K562 (cell line): ENCODE data around the gene COMMD1. TPM values are rescaled to one million over a fixed set of nuclear protein-coding genes. Genes with fewer than 3 reads are reported as not detected.

ENCODE experiments used
- ATAC-seq: fragments of 200-7000 bp; cut with Tn5 transposase; 3 replicates; pipeline ENCODE4 v1.9.1; 2020; ENCODE audit warnings: moderate library complexity
- BruUV-seq: library from RNA; stranded (reverse); fragments of 400-500 nt; replicated peaks from 2 replicates; lab custom pipeline; 2021; lab: Mats Ljungman, UMichigan
- CTCF ChIA-PET: fragments of 300-600 bp; formaldehyde crosslinking; extraction: SDS; loops from one replicate; lab custom pipeline; 2021; ENCODE audit warnings: low intra/inter-chr PET ratio; lab: Yijun Ruan, JAX
- POLR2A ChIA-PET: fragments of 300-600, 350-650 bp; sonication (Branson Sonifier 250); formaldehyde crosslinking; extraction: SDS; loops from one replicate; lab custom pipeline; 2021; ENCODE audit warnings: antibody characterized with exemption, inconsistent platforms; lab: Yijun Ruan, JAX
- DNase-seq, 4 experiments: peaks; one replicate each; pipeline versions ENCODE4 v3.0.0 to v3.0.0-alpha.2; 2011 to 2018; ENCODE audit warnings: low spot score in 3 of 4, mixed read lengths in 3 of 4; ENCODE audit errors: extremely low read depth in 1 of 4
- FAIRE-seq: peaks from 2 replicates; lab custom pipeline; 2011; peaks lifted over from hg19 to GRCh38; lab: Jason Lieb, UNC
- H2AFZ ChIP-seq: 2 replicates; pipeline ENCODE4 v1.6.0; 2011; ENCODE audit warnings: low read depth, low read length, control low read depth, inconsistent platforms
- H3K27ac ChIP-seq: fragments of 200-600 bp; 3 replicates; pipeline ENCODE4 v1.8.0; 2011; ENCODE audit warnings: low read depth, mild to moderate bottlenecking, control low read depth, inconsistent platforms, low read length, moderate library complexity, mixed read lengths; ENCODE audit errors: extremely low read depth
- H3K27me3 ChIP-seq, 2 experiments: fragments of 300-600 bp in 1 of 2; 2 replicates in 1 of 2; 3 replicates in 1 of 2; pipeline versions ENCODE4 v1.6.0 to v1.8.0; 2011; ENCODE audit warnings: inconsistent platforms in 2 of 2, low read length in 2 of 2, mild to moderate bottlenecking in 1 of 2, mixed read lengths in 1 of 2, moderate library complexity in 1 of 2; ENCODE audit not compliant: control insufficient read depth in 2 of 2, insufficient read depth in 2 of 2
- H3K36me3 ChIP-seq: fragments of 300-600 bp; 3 replicates; pipeline ENCODE4 v1.8.0; 2011; ENCODE audit warnings: mild to moderate bottlenecking, low read length, inconsistent platforms; ENCODE audit not compliant: control insufficient read depth, insufficient read depth
- H3K4me1 ChIP-seq, 2 experiments: fragments of 200-600 bp in 1 of 2; replicated peaks in 1 of 2; 2 replicates in 1 of 2; 3 replicates in 1 of 2; pipeline versions ENCODE4 v1.5.1 to v1.8.0; 2011; ENCODE audit warnings: inconsistent platforms in 2 of 2, low read length in 2 of 2, mild to moderate bottlenecking in 1 of 2, mixed read lengths in 1 of 2, moderate library complexity in 1 of 2; ENCODE audit not compliant: control insufficient read depth in 2 of 2, insufficient read depth in 2 of 2
- H3K4me2 ChIP-seq: 2 replicates; pipeline ENCODE4 v1.6.1; 2011; ENCODE audit warnings: low read length, control low read depth, inconsistent platforms, mixed read lengths; ENCODE audit not compliant: insufficient read depth
- H3K4me3 ChIP-seq: fragments of 200-600 bp; sonication (generic), shearing (Covaris generic); 2 replicates; pipeline ENCODE4 v1.5.1; 2016; ENCODE audit warnings: control low read depth, inconsistent platforms
- H3K79me2 ChIP-seq: fragments of 200-600 bp; 3 replicates; pipeline ENCODE4 v1.8.0; 2011; ENCODE audit warnings: low read length, inconsistent platforms; ENCODE audit not compliant: control insufficient read depth, insufficient read depth
- H3K9ac ChIP-seq, 2 experiments: 2 replicates each; pipeline versions ENCODE4 v1.6.0 to v1.6.1; 2011; ENCODE audit warnings: low read depth in 2 of 2, low read length in 2 of 2, control low read depth in 1 of 2, inconsistent platforms in 1 of 2, mild to moderate bottlenecking in 1 of 2, mixed read lengths in 1 of 2; ENCODE audit not compliant: insufficient read depth in 1 of 2
- H3K9me1 ChIP-seq: one replicate; pipeline ENCODE4 v1.6.0; 2011; ENCODE audit warnings: inconsistent platforms, mild to moderate bottlenecking, low read length, moderate library complexity; ENCODE audit not compliant: control insufficient read depth, insufficient read depth
- H3K9me3 ChIP-seq: replicated peaks from 2 replicates; pipeline ENCODE4 v1.5.1; 2011; ENCODE audit warnings: low read depth, low read length, inconsistent platforms; ENCODE audit not compliant: control insufficient read depth, insufficient read depth
- H4K20me1 ChIP-seq: replicated peaks from 2 replicates; pipeline ENCODE4 v1.6.1; 2011; ENCODE audit warnings: low read length, inconsistent platforms, mixed read lengths; ENCODE audit not compliant: control insufficient read depth, insufficient read depth
- CBFA2T2 ChIP-seq: fragments of 450-650 bp; conservative IDR thresholded peaks from 2 replicates; pipeline ENCODE4 v1.6.1; 2017; ENCODE audit warnings: mild to moderate bottlenecking
- CEBPG ChIP-seq, 3 experiments: fragments of 200-800 bp in 1 of 3; sonication (Bioruptor generic) in 1 of 3; sonication (generic) in 1 of 3; formaldehyde crosslinking in 1 of 3; IDR thresholded peaks in 2 of 3; conservative IDR thresholded peaks in 1 of 3; 2 replicates each; pipeline versions ENCODE4 v1.6.1 to v1.8.0; 2016 to 2022; ENCODE audit warnings: missing compliant biosample characterization in 2 of 3, missing genetic modification characterization in 2 of 3, mild to moderate bottlenecking in 1 of 3, missing genetic modification reagents in 1 of 3
- CHD1 ChIP-seq: fragments of 200-600 bp; sonication (generic); IDR thresholded peaks from one replicate; pipeline ENCODE4 v1.6.1; 2012; ENCODE audit warnings: mild to moderate bottlenecking, moderate library complexity, low read length, inconsistent platforms
- DNMT1 ChIP-seq: fragments of 450-650 bp; IDR thresholded peaks from 2 replicates; pipeline ENCODE4 v1.6.1; 2016; ENCODE audit warnings: antibody characterized with exemption, mild to moderate bottlenecking
- E2F3 ChIP-seq: fragments of 250-450 bp; sonication (Bioruptor Pico); IDR thresholded peaks from 2 replicates; pipeline ENCODE4 v1.4.0; 2020; ENCODE audit warnings: mild to moderate bottlenecking
- HNRNPLL ChIP-seq: fragments of 200-400 bp; formaldehyde crosslinking; IDR thresholded peaks from 2 replicates; pipeline ENCODE4 v1.6.1; 2017; ENCODE audit warnings: low read length, low read depth, mild to moderate bottlenecking; ENCODE audit not compliant: poor library complexity, severe bottlenecking
- KDM5B ChIP-seq: fragments of 200-600 bp; sonication (generic); IDR thresholded peaks from 2 replicates; pipeline ENCODE4 v1.6.1; 2012; ENCODE audit warnings: low read depth, mild to moderate bottlenecking, moderate library complexity, low read length, control low read depth, inconsistent platforms; ENCODE audit not compliant: insufficient replicate concordance
- SMARCE1 ChIP-seq: fragments of 450-650 bp; IDR thresholded peaks from 2 replicates; pipeline ENCODE4 v1.7.1; 2016; ENCODE audit warnings: mild to moderate bottlenecking
- ZNF766 ChIP-seq: fragments of 200-800 bp; sonication (Bioruptor generic); conservative IDR thresholded peaks from 2 replicates; pipeline ENCODE4 v1.6.1; 2016; ENCODE audit warnings: missing genetic modification characterization, missing compliant biosample characterization
- WGBS: fragments of 100-300 bp; shearing (Covaris generic); methylation state at CpG from one replicate; pipeline ENCODE4 v1.1.6; 2016; ENCODE audit warnings: low coverage, mixed read lengths; ENCODE audit not compliant: insufficient coverage; ENCODE audit errors: missing lambda C conversion rate; 5-methylcytosine and 5-hydroxymethylcytosine counted together
- in situ Hi-C: fragments of 300-500 bp; cut with MboI; formaldehyde crosslinking; loops from 4 replicates; pipeline ENCODE4 v1.15.0; 2018; ENCODE audit warnings: inconsistent platforms, mixed read lengths
- intact Hi-C: fragments of 100-400 bp; cut with micrococcal nuclease; formaldehyde crosslinking; loops from 2 replicates; pipeline ENCODE4 v1.14.2; 2022
- polyA plus RNA-seq, 8 experiments: library from polyadenylated mRNA; depleted of rRNA in 4 of 8; stranded (reverse) in 5 of 8; unstranded in 3 of 8; fragments of >200 nt; fragmentation: Nextera tagmentation in 2 of 8; fragmentation: Illumina TruSeq in 1 of 8; extraction: Ambion mirVana in 2 of 8; extraction: Trizol in 1 of 8; gene quantifications; 2 replicates each; pipeline versions ENCODE4 v1.2.1 to v1.2.3, GENCODE V29; 2011 to 2014; ENCODE audit warnings: inconsistent platforms in 1 of 8, missing spikeins in 1 of 8
- total RNA-seq, 7 experiments: library from RNA; depleted of rRNA in 6 of 7; stranded (reverse); fragments of >200 nt in 6 of 7; fragmentation: Illumina TruSeq in 2 of 7; extraction: Trizol in 2 of 7; gene quantifications; 2 replicates each; pipeline versions ENCODE4 v1.2.1 to v1.2.3, GENCODE V29; 2011 to 2021; ENCODE audit warnings: low replicate concordance in 1 of 7
- TF ChIP-seq, protein P1 (sequence below): IDR thresholded peaks from 3 replicates; pipeline ENCODE4 v1.6.1; 2011; ENCODE audit warnings: borderline replicate concordance, mild to moderate bottlenecking, moderate library complexity; ENCODE audit not compliant: insufficient read length; ENCODE audit errors: extremely low read depth
- TF ChIP-seq, protein P2 (sequence below): sonication (generic); formaldehyde crosslinking; IDR thresholded peaks from 2 replicates; pipeline ENCODE4 v1.9.0; 2022; ENCODE audit warnings: mild to moderate bottlenecking, missing genetic modification reagents
- TF ChIP-seq, protein P3 (sequence below), 2 experiments: IDR thresholded peaks; 2 replicates each; pipeline ENCODE4 v1.6.1; 2011; ENCODE audit warnings: borderline replicate concordance in 1 of 2, control low read depth in 1 of 2, low read depth in 1 of 2, low read length in 1 of 2, mild to moderate bottlenecking in 1 of 2, mixed read lengths in 1 of 2, moderate library complexity in 1 of 2; ENCODE audit not compliant: insufficient read depth in 1 of 2, insufficient read length in 1 of 2, poor library complexity in 1 of 2, severe bottlenecking in 1 of 2; ENCODE audit errors: extremely low read depth in 1 of 2
- TF ChIP-seq, protein P4 (sequence below): fragments of 450-650 bp; IDR thresholded peaks from one replicate; pipeline ENCODE4 v1.6.1; 2018; ENCODE audit warnings: mild to moderate bottlenecking, moderate library complexity; ENCODE audit not compliant: partially characterized antibody

Gene COMMD1
- total and polyA plus RNA-seq, 9 of the 15 experiments (the other 6 are each of a cell fraction or from before 2014, with no cell fraction given), result 14.4 to 77.0 (median 21.4) TPM

DNA sequence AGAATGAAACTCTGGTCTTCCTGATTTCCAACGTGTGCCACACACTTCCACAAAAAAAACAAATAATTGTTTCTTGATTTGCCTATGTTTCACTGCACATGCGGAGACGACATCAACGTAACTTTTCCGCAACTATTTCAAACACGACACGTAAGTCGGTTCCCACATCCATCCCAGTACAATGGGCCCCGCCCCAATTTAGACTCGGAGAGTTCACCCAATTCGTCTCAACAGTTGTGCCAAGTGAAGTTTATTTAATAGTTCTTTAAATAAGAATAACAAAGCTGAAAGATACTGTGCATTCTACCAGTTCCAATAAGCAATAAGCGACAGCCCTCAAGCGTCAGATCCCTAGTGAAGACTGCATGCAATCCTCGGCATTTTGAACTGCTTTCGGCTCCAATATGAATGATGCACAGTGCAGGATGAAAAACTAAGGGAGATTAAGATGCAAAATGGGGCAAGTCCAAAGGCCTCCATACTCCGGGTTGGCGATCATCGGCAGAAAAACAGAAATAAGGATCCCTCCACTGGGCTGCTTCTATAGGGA lies 17.7 kb upstream of the COMMD1 start:
- Histone ChIP-seq H3K27ac (peak overlapping the region; percentile 87), H3K9me3 (no peaks in the 10 kb centered on the region), H3K27me3 (no peaks in the 10 kb centered on the region), H3K36me3 (peaks cover 47% of the 10 kb centered on the region), H3K9me1 (no peaks in the 10 kb centered on the region), H3K79me2 (peaks cover 61% of the 10 kb centered on the region), H3K4me3 (peak overlapping the region; percentile 78), H3K4me1 (peaks cover 2 to 21% of the 10 kb centered on the region in 2 experiments; a peak in 4 of 5 replicates), H2AFZ (peak overlapping the region; percentile 94), H3K9ac (peak overlapping the region; percentile 93 to 100), H3K4me2 (peak overlapping the region; percentile 91), H4K20me1 (peaks cover 19% of the 10 kb centered on the region)
- WGBS, result under 1% methylated on average over 18 of the region's 18 CpGs
- in situ Hi-C loops (no loop called here), intact Hi-C loops (loop anchor here (2.0 kb wide), 1 partner anchor 349 kb away; the partner anchor contains the start of gene XPO1)
- peak in 2 of 4 experiments; percentile 23 to 55 for DNase-seq
- ChIA-PET POLR2A (interaction anchor here (0.7 to 2.6 kb wide), 2 partner anchors 16 to 556 kb away, joined by 4 to 14 read pairs; no protein-coding TSS in a partner anchor), CTCF (no interaction called here)
- peak; percentile 19 for FAIRE-seq
- peak; percentile 17; the same call in 2 of the 3 replicates for ATAC-seq
- no TSS peak for BruUV-seq
- TF ChIP-seq HNRNPLL (peak; percentile 79), CBFA2T2 (no peak), CHD1 (peak; percentile 53), ZNF766 (CRISPR knock-in tag) (no peak), KDM5B (peak; percentile 1), E2F3 (no peak), SMARCE1 (peak; percentile 30; the same call in 1 of the 2 replicates), CEBPG (CRISPR knock-in tag; IDR thresholded peaks at IDR 0.05) (no peak), CEBPG (tag; conservative IDR thresholded peaks at IDR 0.05 in 1 of 2, IDR thresholded peaks at IDR 0.05 in 1 of 2) (no peak), DNMT1 (no peak)
- TF ChIP-seq, protein P1, sequence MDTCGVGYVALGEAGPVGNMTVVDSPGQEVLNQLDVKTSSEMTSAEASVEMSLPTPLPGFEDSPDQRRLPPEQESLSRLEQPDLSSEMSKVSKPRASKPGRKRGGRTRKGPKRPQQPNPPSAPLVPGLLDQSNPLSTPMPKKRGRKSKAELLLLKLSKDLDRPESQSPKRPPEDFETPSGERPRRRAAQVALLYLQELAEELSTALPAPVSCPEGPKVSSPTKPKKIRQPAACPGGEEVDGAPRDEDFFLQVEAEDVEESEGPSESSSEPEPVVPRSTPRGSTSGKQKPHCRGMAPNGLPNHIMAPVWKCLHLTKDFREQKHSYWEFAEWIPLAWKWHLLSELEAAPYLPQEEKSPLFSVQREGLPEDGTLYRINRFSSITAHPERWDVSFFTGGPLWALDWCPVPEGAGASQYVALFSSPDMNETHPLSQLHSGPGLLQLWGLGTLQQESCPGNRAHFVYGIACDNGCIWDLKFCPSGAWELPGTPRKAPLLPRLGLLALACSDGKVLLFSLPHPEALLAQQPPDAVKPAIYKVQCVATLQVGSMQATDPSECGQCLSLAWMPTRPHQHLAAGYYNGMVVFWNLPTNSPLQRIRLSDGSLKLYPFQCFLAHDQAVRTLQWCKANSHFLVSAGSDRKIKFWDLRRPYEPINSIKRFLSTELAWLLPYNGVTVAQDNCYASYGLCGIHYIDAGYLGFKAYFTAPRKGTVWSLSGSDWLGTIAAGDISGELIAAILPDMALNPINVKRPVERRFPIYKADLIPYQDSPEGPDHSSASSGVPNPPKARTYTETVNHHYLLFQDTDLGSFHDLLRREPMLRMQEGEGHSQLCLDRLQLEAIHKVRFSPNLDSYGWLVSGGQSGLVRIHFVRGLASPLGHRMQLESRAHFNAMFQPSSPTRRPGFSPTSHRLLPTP, result no peak
- TF ChIP-seq, protein P2, sequence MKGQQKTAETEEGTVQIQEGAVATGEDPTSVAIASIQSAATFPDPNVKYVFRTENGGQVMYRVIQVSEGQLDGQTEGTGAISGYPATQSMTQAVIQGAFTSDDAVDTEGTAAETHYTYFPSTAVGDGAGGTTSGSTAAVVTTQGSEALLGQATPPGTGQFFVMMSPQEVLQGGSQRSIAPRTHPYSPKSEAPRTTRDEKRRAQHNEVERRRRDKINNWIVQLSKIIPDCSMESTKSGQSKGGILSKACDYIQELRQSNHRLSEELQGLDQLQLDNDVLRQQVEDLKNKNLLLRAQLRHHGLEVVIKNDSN, result no peak
- TF ChIP-seq, protein P3, sequence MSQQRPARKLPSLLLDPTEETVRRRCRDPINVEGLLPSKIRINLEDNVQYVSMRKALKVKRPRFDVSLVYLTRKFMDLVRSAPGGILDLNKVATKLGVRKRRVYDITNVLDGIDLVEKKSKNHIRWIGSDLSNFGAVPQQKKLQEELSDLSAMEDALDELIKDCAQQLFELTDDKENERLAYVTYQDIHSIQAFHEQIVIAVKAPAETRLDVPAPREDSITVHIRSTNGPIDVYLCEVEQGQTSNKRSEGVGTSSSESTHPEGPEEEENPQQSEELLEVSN (IDR thresholded peaks at IDR 0.05; ENCODE audit: borderline replicate concordance in 1 of 2, extremely low read depth in 1 of 2, insufficient read depth in 1 of 2, insufficient read length in 1 of 2, low read depth in 1 of 2, low read length in 1 of 2, poor library complexity in 1 of 2, severe bottlenecking in 1 of 2), result no peak
- TF ChIP-seq, protein P4, sequence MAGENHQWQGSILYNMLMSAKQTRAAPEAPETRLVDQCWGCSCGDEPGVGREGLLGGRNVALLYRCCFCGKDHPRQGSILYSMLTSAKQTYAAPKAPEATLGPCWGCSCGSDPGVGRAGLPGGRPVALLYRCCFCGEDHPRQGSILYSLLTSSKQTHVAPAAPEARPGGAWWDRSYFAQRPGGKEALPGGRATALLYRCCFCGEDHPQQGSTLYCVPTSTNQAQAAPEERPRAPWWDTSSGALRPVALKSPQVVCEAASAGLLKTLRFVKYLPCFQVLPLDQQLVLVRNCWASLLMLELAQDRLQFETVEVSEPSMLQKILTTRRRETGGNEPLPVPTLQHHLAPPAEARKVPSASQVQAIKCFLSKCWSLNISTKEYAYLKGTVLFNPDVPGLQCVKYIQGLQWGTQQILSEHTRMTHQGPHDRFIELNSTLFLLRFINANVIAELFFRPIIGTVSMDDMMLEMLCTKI, result no peak
